Neural cell (in vitro differentiated cells): ENCODE data around the gene LHX5. TPM values are rescaled to one million over a fixed set of nuclear protein-coding genes. Genes with fewer than 3 reads are reported as not detected.

Source experiments
- H2AFZ ChIP-seq: fragments of 200-600, 300-800 bp; sonication (generic), shearing (Covaris generic); 2 replicates; pipeline ENCODE4 v1.6.0; 2014; ENCODE audit warnings: low read depth, mild to moderate bottlenecking, antibody characterized with exemption, low read length, moderate library complexity
- H3F3A ChIP-seq: fragments of 200-600 bp; shearing (Covaris generic); 2 replicates; pipeline ENCODE4 v1.6.1; 2016; ENCODE audit warnings: mild to moderate bottlenecking, moderate library complexity, mixed read lengths, antibody characterized with exemption, low read length; ENCODE audit not compliant: insufficient read depth, poor library complexity, severe bottlenecking
- H3K27ac ChIP-seq: fragments of 200-600, 300-800 bp; sonication (generic), shearing (Covaris generic); 2 replicates; pipeline ENCODE4 v1.5.1; 2014; ENCODE audit warnings: mild to moderate bottlenecking, low read length, moderate library complexity
- H3K27me3 ChIP-seq: fragments of 300-800, 200-600 bp; sonication (generic), shearing (Covaris generic); 2 replicates; pipeline ENCODE4 v1.6.0; 2014; ENCODE audit warnings: mild to moderate bottlenecking, low read depth, low read length, moderate library complexity; ENCODE audit not compliant: insufficient read depth
- H3K36me3 ChIP-seq: fragments of 300-800, 200-600 bp; sonication (generic), shearing (Covaris generic); 2 replicates; pipeline ENCODE4 v1.5.1; 2014; ENCODE audit warnings: mild to moderate bottlenecking, antibody characterized with exemption, low read length, moderate library complexity; ENCODE audit not compliant: insufficient read depth
- H3K4me2 ChIP-seq: fragments of 300-800, 200-600 bp; sonication (generic), shearing (Covaris generic); 2 replicates; pipeline ENCODE4 v1.6.0; 2014; ENCODE audit warnings: mild to moderate bottlenecking, low read length
- H3K4me3 ChIP-seq: fragments of 300-800, 200-600 bp; sonication (generic), shearing (Covaris generic); 2 replicates; pipeline ENCODE4 v1.5.1; 2014; ENCODE audit warnings: mild to moderate bottlenecking, low read length, moderate library complexity
- H3K79me2 ChIP-seq: fragments of 200-600 bp; shearing (Covaris generic); replicated peaks from 2 replicates; pipeline ENCODE4 v1.6.0; 2014; ENCODE audit warnings: mild to moderate bottlenecking, low read length, moderate library complexity; ENCODE audit not compliant: insufficient read depth
- H3K9ac ChIP-seq: fragments of 300-800, 200-600 bp; sonication (generic), shearing (Covaris generic); 2 replicates; pipeline ENCODE4 v1.6.1; 2016; ENCODE audit warnings: mild to moderate bottlenecking, low read length, mixed read lengths
- H3K9me2 ChIP-seq: fragments of 200-600 bp; shearing (Covaris generic); 2 replicates; pipeline ENCODE4 v1.6.1; 2016; ENCODE audit warnings: mild to moderate bottlenecking, low read length, mixed read lengths; ENCODE audit not compliant: insufficient read depth
- H3K9me3 ChIP-seq: fragments of 200-600, 300-800 bp; sonication (generic), shearing (Covaris generic); 2 replicates; pipeline ENCODE4 v1.6.1; 2016; ENCODE audit warnings: mild to moderate bottlenecking, mixed run types, low read length, moderate library complexity, mixed read lengths
- H4K20me1 ChIP-seq: fragments of 200-600 bp; shearing (Covaris generic); 2 replicates; pipeline ENCODE4 v1.6.1; 2016; ENCODE audit warnings: mild to moderate bottlenecking, mixed run types; ENCODE audit not compliant: insufficient read depth
- EP300 ChIP-seq: fragments of 450-650 bp; conservative IDR thresholded peaks from 2 replicates; pipeline ENCODE4 v1.6.1; 2014; ENCODE audit warnings: antibody characterized with exemption, mild to moderate bottlenecking, moderate library complexity; ENCODE audit not compliant: poor library complexity, severe bottlenecking
- EZH2 ChIP-seq: fragments of 200-600, 300-800 bp; shearing (Covaris generic), sonication (generic); IDR thresholded peaks from 2 replicates; pipeline ENCODE4 v1.6.1; 2014; ENCODE audit warnings: antibody characterized with exemption, low read length, borderline replicate concordance, mild to moderate bottlenecking; ENCODE audit not compliant: insufficient read depth, poor library complexity, severe bottlenecking
- MXI1 ChIP-seq: fragments of 450-650 bp; conservative IDR thresholded peaks from 2 replicates; pipeline ENCODE4 v1.6.1; 2014; ENCODE audit warnings: antibody characterized with exemption, mild to moderate bottlenecking; ENCODE audit not compliant: poor library complexity, severe bottlenecking
- POLR2AphosphoS5 ChIP-seq: IDR thresholded peaks from 2 replicates; pipeline ENCODE4 v1.6.1; 2012
- RAD21 ChIP-seq: fragments of 450-650 bp; conservative IDR thresholded peaks from 2 replicates; pipeline ENCODE4 v1.6.1; 2014; ENCODE audit warnings: antibody characterized with exemption, mild to moderate bottlenecking, moderate library complexity
- SMC3 ChIP-seq: fragments of 450-650 bp; conservative IDR thresholded peaks from 2 replicates; pipeline ENCODE4 v1.6.1; 2014; ENCODE audit warnings: antibody characterized with exemption, mild to moderate bottlenecking, moderate library complexity; ENCODE audit not compliant: poor library complexity
- TAF1 ChIP-seq: IDR thresholded peaks from 2 replicates; pipeline ENCODE4 v1.6.1; 2012; ENCODE audit warnings: low read depth
- polyA plus RNA-seq: library from polyadenylated mRNA; depleted of rRNA; stranded (reverse); fragments of >200 nt; gene quantifications from 2 replicates; pipeline ENCODE4 v1.2.3, GENCODE V29; 2014
- TF ChIP-seq, protein P1 (sequence below): fragments of 450-650 bp; IDR thresholded peaks from 2 replicates; pipeline ENCODE4 v1.5.1; 2014; ENCODE audit warnings: antibody characterized with exemption, mild to moderate bottlenecking, moderate library complexity; ENCODE audit not compliant: poor library complexity, severe bottlenecking
- TF ChIP-seq, protein P2 (sequence below): IDR thresholded peaks from 2 replicates; pipeline ENCODE4 v1.6.1; 2012; ENCODE audit warnings: borderline replicate concordance

The LHX5 gene
- polyA plus RNA-seq, 1 donor from 2014 or later, result 3.8 TPM

- Histone ChIP-seq H3K79me2 (no peaks in the 10 kb centered on the region), H2AFZ (no peak overlapping the region), H3K27ac (no peak overlapping the region), H3K9me2 (no peaks in the 10 kb centered on the region), H3K4me3 (no peak overlapping the region), H3K9ac (no peak overlapping the region), H4K20me1 (no peaks in the 10 kb centered on the region), H3F3A (no peaks in the 10 kb centered on the region), H3K36me3 (no peaks in the 10 kb centered on the region), H3K9me3 (no peaks in the 10 kb centered on the region), H3K4me2 (no peak overlapping the region), H3K27me3 (no peaks in the 10 kb centered on the region)
- TF ChIP-seq, protein P1, sequence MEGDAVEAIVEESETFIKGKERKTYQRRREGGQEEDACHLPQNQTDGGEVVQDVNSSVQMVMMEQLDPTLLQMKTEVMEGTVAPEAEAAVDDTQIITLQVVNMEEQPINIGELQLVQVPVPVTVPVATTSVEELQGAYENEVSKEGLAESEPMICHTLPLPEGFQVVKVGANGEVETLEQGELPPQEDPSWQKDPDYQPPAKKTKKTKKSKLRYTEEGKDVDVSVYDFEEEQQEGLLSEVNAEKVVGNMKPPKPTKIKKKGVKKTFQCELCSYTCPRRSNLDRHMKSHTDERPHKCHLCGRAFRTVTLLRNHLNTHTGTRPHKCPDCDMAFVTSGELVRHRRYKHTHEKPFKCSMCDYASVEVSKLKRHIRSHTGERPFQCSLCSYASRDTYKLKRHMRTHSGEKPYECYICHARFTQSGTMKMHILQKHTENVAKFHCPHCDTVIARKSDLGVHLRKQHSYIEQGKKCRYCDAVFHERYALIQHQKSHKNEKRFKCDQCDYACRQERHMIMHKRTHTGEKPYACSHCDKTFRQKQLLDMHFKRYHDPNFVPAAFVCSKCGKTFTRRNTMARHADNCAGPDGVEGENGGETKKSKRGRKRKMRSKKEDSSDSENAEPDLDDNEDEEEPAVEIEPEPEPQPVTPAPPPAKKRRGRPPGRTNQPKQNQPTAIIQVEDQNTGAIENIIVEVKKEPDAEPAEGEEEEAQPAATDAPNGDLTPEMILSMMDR, result no peak
- TF ChIP-seq POLR2AphosphoS5 (no peak), TAF1 (no peak), MXI1 (no peak)
Observed at GRCh38 chr12:113428482-113428881, 43.2 kb downstream of the LHX5 start.

DNA sequence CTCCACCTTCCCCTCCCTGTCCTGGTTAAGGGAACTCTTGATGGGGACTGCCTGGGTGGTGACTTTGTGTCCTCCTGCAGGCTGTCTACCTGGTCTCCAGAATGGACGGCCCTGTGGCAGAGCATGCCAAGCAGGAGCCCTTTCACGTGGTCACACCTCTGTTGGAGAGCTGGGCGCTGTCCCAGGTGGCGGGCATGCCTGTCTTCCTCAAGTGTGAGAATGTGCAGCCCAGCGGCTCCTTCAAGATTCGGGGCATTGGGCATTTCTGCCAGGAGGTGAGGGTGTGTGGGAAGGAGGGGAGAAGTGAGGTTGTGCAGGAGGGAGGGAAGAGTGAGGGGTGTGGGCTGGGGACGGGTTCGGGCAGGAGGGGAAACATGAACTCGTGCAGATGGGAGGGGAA, 43.8 kb downstream of the LHX5 start:
- Histone ChIP-seq H4K20me1 (no peaks in the 10 kb centered on the region), H3K9me2 (no peaks in the 10 kb centered on the region), H3K4me2 (no peak overlapping the region), H3K9ac (no peak overlapping the region), H3K36me3 (no peaks in the 10 kb centered on the region), H2AFZ (no peak overlapping the region), H3K79me2 (no peaks in the 10 kb centered on the region), H3F3A (no peaks in the 10 kb centered on the region), H3K27me3 (no peaks in the 10 kb centered on the region), H3K27ac (no peak overlapping the region), H3K4me3 (no peak overlapping the region), H3K9me3 (no peaks in the 10 kb centered on the region)
- no peak for TF ChIP-seq SMC3
- no peak for TF ChIP-seq POLR2AphosphoS5
- no peak for TF ChIP-seq EP300
- TF ChIP-seq EZH2, result no peak
- TF ChIP-seq, protein P1, result no peak
- no peak for TF ChIP-seq MXI1
- TF ChIP-seq, protein P2, sequence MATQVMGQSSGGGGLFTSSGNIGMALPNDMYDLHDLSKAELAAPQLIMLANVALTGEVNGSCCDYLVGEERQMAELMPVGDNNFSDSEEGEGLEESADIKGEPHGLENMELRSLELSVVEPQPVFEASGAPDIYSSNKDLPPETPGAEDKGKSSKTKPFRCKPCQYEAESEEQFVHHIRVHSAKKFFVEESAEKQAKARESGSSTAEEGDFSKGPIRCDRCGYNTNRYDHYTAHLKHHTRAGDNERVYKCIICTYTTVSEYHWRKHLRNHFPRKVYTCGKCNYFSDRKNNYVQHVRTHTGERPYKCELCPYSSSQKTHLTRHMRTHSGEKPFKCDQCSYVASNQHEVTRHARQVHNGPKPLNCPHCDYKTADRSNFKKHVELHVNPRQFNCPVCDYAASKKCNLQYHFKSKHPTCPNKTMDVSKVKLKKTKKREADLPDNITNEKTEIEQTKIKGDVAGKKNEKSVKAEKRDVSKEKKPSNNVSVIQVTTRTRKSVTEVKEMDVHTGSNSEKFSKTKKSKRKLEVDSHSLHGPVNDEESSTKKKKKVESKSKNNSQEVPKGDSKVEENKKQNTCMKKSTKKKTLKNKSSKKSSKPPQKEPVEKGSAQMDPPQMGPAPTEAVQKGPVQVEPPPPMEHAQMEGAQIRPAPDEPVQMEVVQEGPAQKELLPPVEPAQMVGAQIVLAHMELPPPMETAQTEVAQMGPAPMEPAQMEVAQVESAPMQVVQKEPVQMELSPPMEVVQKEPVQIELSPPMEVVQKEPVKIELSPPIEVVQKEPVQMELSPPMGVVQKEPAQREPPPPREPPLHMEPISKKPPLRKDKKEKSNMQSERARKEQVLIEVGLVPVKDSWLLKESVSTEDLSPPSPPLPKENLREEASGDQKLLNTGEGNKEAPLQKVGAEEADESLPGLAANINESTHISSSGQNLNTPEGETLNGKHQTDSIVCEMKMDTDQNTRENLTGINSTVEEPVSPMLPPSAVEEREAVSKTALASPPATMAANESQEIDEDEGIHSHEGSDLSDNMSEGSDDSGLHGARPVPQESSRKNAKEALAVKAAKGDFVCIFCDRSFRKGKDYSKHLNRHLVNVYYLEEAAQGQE, result no peak
- TF ChIP-seq RAD21, result no peak
- no peak for TF ChIP-seq TAF1
